A172 (cell line): ENCODE measurements around the gene BICRA. TPM values are rescaled to one million over a fixed set of nuclear protein-coding genes. Genes with fewer than 3 reads are reported as not detected.
"Not testable (repeated sequence)": the region's sequence is repeated elsewhere in the genome, so short reads cannot be mapped to it uniquely, and the experiment has no call there.

Experiments used
- DNase-seq: peaks from one replicate; pipeline ENCODE4 v3.0.0-alpha.2; 2015; ENCODE audit warnings: low spot score
- total RNA-seq: library from RNA; depleted of rRNA; stranded (reverse); fragments of >200 nt; shearing (Covaris generic); gene quantifications from 2 replicates; pipeline ENCODE4 v1.2.3, GENCODE V29; 2014

Gene BICRA
- total RNA-seq, 1 experiment from 2014 or later = not detected

- no peak for DNase-seq
Observed at GRCh38 chr19:47631681-47632446, 22.9 kb downstream of the BICRA start.

GRCh38 chr19:47633517-47633916 lies 24.6 kb downstream of the BICRA start:
- DNase-seq = no peak

- no peak for DNase-seq
Observed at GRCh38 chr19:47633996-47634395, 25.1 kb downstream of the BICRA start.

GRCh38 chr19:47635152-47635754 lies 26.3 kb downstream of the BICRA start:
- not testable (repeated sequence) for DNase-seq

- DNase-seq = no peak
Observed at GRCh38 chr19:47637550-47637949, 28.6 kb downstream of the BICRA start.

- DNase-seq = no peak
Observed at GRCh38 chr19:47641891-47642485, 33.1 kb downstream of the BICRA start.

GRCh38 chr19:47643281-47643680 lies 34.3 kb downstream of the BICRA start:
- no peak for DNase-seq

- no peak for DNase-seq
Observed at GRCh38 chr19:47644199-47644598, 35.3 kb downstream of the BICRA start.

- DNase-seq = no peak
Observed at GRCh38 chr19:47644743-47645482, 36.0 kb downstream of the BICRA start.

GRCh38 chr19:47646924-47647323 lies 38.0 kb downstream of the BICRA start:
- DNase-seq = no peak

- DNase-seq = no peak
Observed at GRCh38 chr19:47649588-47649987, 40.7 kb downstream of the BICRA start.

- no peak for DNase-seq
Observed at GRCh38 chr19:47650700-47651099, 41.8 kb downstream of the BICRA start.

- no peak for DNase-seq
Observed at GRCh38 chr19:47651132-47651531, 42.2 kb downstream of the BICRA start.

GRCh38 chr19:47651691-47652090 lies 42.8 kb downstream of the BICRA start:
- no peak for DNase-seq

GRCh38 chr19:47652285-47652684 lies 43.4 kb downstream of the BICRA start:
- no peak for DNase-seq

- no peak for DNase-seq
Observed at GRCh38 chr19:47653856-47654255, 44.9 kb downstream of the BICRA start.

- no peak for DNase-seq
Observed at GRCh38 chr19:47657719-47658118, 48.8 kb downstream of the BICRA start.

GRCh38 chr19:47658431-47659348 lies 49.8 kb downstream of the BICRA start:
- DNase-seq = no peak

GRCh38 chr19:47660435-47660832 lies 51.5 kb downstream of the BICRA start:
- DNase-seq = no peak

GRCh38 chr19:47661161-47661560 lies 52.2 kb downstream of the BICRA start:
- DNase-seq = no peak

- DNase-seq = no peak
Observed at GRCh38 chr19:47661611-47662010, 52.7 kb downstream of the BICRA start.
